SK-N-SH (cell line): Measurements from ENCODE around the gene DPF1. TPM values are rescaled to one million over a fixed set of nuclear protein-coding genes. Genes with fewer than 3 reads are reported as not detected.
A peak's percentile ranks its signal among the peaks of the same experiment; 100 is the strongest.

Source experiments
- ELF1 ChIP-seq: IDR thresholded peaks from 2 replicates; pipeline ENCODE4 v1.4.0; 2012
- FOSL2 ChIP-seq: IDR thresholded peaks from 2 replicates; pipeline ENCODE4 v1.4.0; 2012; ENCODE audit warnings: low read depth, mild to moderate bottlenecking, moderate library complexity, borderline replicate concordance
- FOXJ3 ChIP-seq: sonication (generic); formaldehyde crosslinking; IDR thresholded peaks from 2 replicates; pipeline ENCODE4 v1.5.1; 2020; ENCODE audit warnings: mild to moderate bottlenecking, missing genetic modification reagents
- FOXM1 ChIP-seq: IDR thresholded peaks from 2 replicates; pipeline ENCODE4 v1.4.0; 2012; ENCODE audit warnings: low read depth, mild to moderate bottlenecking
- JUND ChIP-seq: IDR thresholded peaks from 2 replicates; pipeline ENCODE4 v1.4.0; 2012
- MEF2A ChIP-seq: IDR thresholded peaks from 2 replicates; pipeline ENCODE4 v1.4.0; 2012; ENCODE audit warnings: low read depth, borderline replicate concordance
- MXI1 ChIP-seq: IDR thresholded peaks from 2 replicates; pipeline ENCODE4 v1.6.1; 2012; ENCODE audit warnings: mild to moderate bottlenecking, low read depth, low read length, improper control_type of control experiment
- NRF1 ChIP-seq: IDR thresholded peaks from 2 replicates; pipeline ENCODE4 v1.6.1; 2012; ENCODE audit warnings: low read depth, mild to moderate bottlenecking, low read length
- POLR2AphosphoS5 ChIP-seq: IDR thresholded peaks from 2 replicates; pipeline ENCODE4 v1.6.1; 2012; ENCODE audit warnings: low read depth, low read length
- RCOR1 ChIP-seq: fragments of 150-350 bp; IDR thresholded peaks from 2 replicates; pipeline ENCODE4 v1.6.1; 2017; ENCODE audit warnings: antibody characterized with exemption, low read length
- RXRA ChIP-seq: IDR thresholded peaks from 2 replicates; pipeline ENCODE4 v1.4.0; 2012; ENCODE audit warnings: low read depth, mild to moderate bottlenecking, borderline replicate concordance
- SMC3 ChIP-seq: IDR thresholded peaks from 2 replicates; pipeline ENCODE4 v1.6.1; 2012; ENCODE audit warnings: low read depth, low read length, improper control_type of control experiment
- TAF1 ChIP-seq: IDR thresholded peaks from 2 replicates; pipeline ENCODE4 v1.6.1; 2012; ENCODE audit warnings: low read depth, mild to moderate bottlenecking, low read length, moderate library complexity, borderline replicate concordance
- TCF12 ChIP-seq: IDR thresholded peaks from 2 replicates; pipeline ENCODE4 v1.4.0; 2012
- YY1 ChIP-seq: IDR thresholded peaks from 2 replicates; pipeline ENCODE4 v1.4.0; 2012; ENCODE audit warnings: low read depth, mild to moderate bottlenecking
- polyA plus RNA-seq, 3 experiments: library from polyadenylated mRNA; depleted of rRNA; stranded (reverse); fragments of >200 nt; gene quantifications; 2 replicates each; pipeline ENCODE4 v1.2.3, GENCODE V29; 2012
- TF ChIP-seq, protein P1 (sequence below): IDR thresholded peaks from 2 replicates; pipeline ENCODE4 v1.6.1; 2012; ENCODE audit warnings: mild to moderate bottlenecking, low read depth, low read length, moderate library complexity
- TF ChIP-seq, protein P2 (sequence below): IDR thresholded peaks from 2 replicates; pipeline ENCODE4 v1.4.0; 2012; ENCODE audit warnings: low read depth, borderline replicate concordance
- TF ChIP-seq, protein P3 (sequence below): fragments of 150-350 bp; IDR thresholded peaks from 2 replicates; pipeline ENCODE4 v1.6.1; 2016; ENCODE audit warnings: mild to moderate bottlenecking, low read depth, low read length

The DPF1 gene
- polyA plus RNA-seq, 1 of the 3 experiments (the other 2 are of a cell fraction) = 4.8 TPM

DNA sequence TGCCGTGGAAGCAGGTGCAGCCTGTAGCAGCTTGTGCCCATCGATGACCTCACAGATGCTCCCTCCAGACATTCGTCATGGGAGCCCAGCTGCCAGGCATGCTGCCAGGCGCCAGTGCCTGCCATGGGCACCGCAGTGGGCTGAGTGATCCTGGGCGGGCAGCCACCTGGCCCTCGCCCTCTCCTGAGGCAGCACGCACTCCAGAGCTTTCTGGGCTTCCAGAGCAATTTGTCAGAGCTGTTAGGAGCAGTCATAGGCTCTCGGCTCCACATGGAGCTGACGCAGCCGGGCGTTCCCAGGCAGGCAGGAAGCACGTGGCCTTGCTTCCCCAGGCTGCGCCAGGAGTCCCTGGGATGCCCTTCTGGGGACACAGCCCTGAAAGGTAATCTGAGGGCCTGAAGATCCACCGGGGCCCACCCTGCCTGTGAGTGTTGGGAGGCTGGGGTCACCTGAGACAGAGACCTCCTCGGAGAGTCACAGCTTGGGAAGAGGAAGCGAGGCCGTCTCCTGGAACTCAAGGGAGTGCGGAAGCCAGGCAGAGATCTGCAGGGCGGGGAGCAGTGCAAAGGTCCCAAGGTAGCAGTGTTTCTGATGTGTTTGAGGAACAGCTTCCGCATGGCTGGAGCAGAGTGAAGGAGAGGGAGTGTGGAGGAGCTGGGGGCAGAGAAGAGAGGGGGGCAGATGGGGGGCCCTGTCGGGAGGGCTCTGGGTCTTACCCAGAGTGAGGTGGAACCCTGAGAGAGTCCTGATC lies 50.6 kb downstream of the DPF1 start (continued):
- TF ChIP-seq, protein P1, sequence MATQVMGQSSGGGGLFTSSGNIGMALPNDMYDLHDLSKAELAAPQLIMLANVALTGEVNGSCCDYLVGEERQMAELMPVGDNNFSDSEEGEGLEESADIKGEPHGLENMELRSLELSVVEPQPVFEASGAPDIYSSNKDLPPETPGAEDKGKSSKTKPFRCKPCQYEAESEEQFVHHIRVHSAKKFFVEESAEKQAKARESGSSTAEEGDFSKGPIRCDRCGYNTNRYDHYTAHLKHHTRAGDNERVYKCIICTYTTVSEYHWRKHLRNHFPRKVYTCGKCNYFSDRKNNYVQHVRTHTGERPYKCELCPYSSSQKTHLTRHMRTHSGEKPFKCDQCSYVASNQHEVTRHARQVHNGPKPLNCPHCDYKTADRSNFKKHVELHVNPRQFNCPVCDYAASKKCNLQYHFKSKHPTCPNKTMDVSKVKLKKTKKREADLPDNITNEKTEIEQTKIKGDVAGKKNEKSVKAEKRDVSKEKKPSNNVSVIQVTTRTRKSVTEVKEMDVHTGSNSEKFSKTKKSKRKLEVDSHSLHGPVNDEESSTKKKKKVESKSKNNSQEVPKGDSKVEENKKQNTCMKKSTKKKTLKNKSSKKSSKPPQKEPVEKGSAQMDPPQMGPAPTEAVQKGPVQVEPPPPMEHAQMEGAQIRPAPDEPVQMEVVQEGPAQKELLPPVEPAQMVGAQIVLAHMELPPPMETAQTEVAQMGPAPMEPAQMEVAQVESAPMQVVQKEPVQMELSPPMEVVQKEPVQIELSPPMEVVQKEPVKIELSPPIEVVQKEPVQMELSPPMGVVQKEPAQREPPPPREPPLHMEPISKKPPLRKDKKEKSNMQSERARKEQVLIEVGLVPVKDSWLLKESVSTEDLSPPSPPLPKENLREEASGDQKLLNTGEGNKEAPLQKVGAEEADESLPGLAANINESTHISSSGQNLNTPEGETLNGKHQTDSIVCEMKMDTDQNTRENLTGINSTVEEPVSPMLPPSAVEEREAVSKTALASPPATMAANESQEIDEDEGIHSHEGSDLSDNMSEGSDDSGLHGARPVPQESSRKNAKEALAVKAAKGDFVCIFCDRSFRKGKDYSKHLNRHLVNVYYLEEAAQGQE = no peak
- no peak for TF ChIP-seq FOXM1
- no peak for TF ChIP-seq FOSL2
- no peak for TF ChIP-seq YY1
- no peak for TF ChIP-seq TAF1
- TF ChIP-seq, protein P2, sequence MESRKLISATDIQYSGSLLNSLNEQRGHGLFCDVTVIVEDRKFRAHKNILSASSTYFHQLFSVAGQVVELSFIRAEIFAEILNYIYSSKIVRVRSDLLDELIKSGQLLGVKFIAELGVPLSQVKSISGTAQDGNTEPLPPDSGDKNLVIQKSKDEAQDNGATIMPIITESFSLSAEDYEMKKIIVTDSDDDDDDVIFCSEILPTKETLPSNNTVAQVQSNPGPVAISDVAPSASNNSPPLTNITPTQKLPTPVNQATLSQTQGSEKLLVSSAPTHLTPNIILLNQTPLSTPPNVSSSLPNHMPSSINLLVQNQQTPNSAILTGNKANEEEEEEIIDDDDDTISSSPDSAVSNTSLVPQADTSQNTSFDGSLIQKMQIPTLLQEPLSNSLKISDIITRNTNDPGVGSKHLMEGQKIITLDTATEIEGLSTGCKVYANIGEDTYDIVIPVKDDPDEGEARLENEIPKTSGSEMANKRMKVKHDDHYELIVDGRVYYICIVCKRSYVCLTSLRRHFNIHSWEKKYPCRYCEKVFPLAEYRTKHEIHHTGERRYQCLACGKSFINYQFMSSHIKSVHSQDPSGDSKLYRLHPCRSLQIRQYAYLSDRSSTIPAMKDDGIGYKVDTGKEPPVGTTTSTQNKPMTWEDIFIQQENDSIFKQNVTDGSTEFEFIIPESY = no peak
- TF ChIP-seq, protein P3, sequence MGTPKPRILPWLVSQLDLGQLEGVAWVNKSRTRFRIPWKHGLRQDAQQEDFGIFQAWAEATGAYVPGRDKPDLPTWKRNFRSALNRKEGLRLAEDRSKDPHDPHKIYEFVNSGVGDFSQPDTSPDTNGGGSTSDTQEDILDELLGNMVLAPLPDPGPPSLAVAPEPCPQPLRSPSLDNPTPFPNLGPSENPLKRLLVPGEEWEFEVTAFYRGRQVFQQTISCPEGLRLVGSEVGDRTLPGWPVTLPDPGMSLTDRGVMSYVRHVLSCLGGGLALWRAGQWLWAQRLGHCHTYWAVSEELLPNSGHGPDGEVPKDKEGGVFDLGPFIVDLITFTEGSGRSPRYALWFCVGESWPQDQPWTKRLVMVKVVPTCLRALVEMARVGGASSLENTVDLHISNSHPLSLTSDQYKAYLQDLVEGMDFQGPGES = no peak
- TF ChIP-seq FOXJ3 (CRISPR knock-in tag) = no peak
- TF ChIP-seq POLR2AphosphoS5 = no peak
- TF ChIP-seq MEF2A = no peak
- TF ChIP-seq RCOR1 = no peak
- no peak for TF ChIP-seq NRF1
- TF ChIP-seq SMC3 = no peak
- TF ChIP-seq ELF1 = no peak
- no peak for TF ChIP-seq MXI1
- TF ChIP-seq TCF12 = peak; percentile 44; the same call in 1 of the 2 replicates
- no peak for TF ChIP-seq JUND
- TF ChIP-seq RXRA = no peak
